MM.1S (cell line): ENCODE measurements around the gene NEIL1.

Experiments
- CTCF ChIP-seq: fragments of 300-600 bp; sonication (generic); IDR thresholded peaks from 2 replicates; pipeline ENCODE4 v1.5.1; 2016; ENCODE audit warnings: antibody characterized with exemption, low read length, mixed read lengths
- EZH2 ChIP-seq: fragments of 300-600 bp; sonication (generic); optimal IDR thresholded peaks from 2 replicates; pipeline ENCODE3; 2017; ENCODE audit warnings: low read depth, mild to moderate bottlenecking, antibody characterized with exemption, low read length, mixed read lengths
- EZH2phosphoT487 ChIP-seq: fragments of 300-600 bp; sonication (generic); IDR thresholded peaks from 2 replicates; pipeline ENCODE4 v1.6.1; 2018; ENCODE audit warnings: antibody characterized with exemption, low read length

- TF ChIP-seq CTCF: no peak
- no peak for TF ChIP-seq EZH2phosphoT487
- TF ChIP-seq EZH2: no peak
Observed at GRCh38 chr15:75389791-75390382, 43.0 kb downstream of the NEIL1 start.
